HG02763 (cell line): ENCODE data around the gene CDT1.
"Not testable (repeated sequence)": the region's sequence is repeated elsewhere in the genome, so short reads cannot be mapped to it uniquely, and the experiment has no call there.

Experiments
- ATAC-seq: cut with Tn5 transposase; IDR thresholded peaks from one replicate; pipeline ENCODE4 v1.9.1; 2021; ENCODE audit warnings: mild to moderate bottlenecking, moderate library complexity; ENCODE audit not compliant: unreplicated experiment

CDT1 gene

DNA sequence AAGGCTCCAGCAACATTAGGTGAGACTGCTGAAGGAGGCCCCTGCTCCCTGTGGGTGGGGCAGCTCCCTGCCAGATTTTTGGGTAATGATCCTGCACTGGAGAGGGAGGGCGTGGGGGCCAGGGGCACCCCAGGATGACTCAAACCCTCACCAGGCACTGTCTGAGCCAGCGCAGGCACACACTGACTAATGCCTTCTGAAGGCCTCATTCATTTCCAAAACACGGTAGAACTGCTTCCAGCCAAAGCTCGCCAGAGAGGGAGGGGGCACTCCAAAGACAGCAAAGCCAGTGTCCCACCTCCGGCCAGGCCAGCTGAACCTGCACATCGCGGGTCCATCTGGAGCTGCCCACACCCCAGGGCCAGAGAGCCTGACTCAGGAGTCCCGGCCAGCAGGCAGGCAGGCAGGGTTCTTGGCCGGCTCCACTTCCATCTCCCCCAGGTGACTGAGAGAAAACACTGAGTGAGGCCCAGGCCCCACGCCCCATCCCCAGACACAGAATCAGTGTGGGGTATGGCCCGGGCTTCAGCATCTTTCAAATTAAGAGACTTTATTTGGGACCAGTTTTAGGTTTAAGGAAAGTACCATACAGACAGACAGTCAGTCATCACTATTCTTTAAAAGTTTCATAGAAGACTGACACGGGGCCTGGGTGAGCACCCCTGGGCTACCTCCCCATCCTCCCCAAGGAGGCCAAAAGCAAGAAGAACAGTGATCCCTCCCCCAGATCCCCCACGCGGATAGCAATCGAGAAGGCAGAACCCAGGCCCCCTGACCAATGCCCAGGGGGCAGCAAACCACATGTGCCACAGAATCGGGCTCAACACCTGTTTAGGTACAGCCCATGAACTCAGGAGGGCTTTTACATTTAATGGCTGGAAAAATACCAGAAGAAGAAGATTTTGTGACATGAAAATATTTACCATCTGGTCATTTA is 20.9 kb upstream of the CDT1 start:
- no peak for ATAC-seq

DNA sequence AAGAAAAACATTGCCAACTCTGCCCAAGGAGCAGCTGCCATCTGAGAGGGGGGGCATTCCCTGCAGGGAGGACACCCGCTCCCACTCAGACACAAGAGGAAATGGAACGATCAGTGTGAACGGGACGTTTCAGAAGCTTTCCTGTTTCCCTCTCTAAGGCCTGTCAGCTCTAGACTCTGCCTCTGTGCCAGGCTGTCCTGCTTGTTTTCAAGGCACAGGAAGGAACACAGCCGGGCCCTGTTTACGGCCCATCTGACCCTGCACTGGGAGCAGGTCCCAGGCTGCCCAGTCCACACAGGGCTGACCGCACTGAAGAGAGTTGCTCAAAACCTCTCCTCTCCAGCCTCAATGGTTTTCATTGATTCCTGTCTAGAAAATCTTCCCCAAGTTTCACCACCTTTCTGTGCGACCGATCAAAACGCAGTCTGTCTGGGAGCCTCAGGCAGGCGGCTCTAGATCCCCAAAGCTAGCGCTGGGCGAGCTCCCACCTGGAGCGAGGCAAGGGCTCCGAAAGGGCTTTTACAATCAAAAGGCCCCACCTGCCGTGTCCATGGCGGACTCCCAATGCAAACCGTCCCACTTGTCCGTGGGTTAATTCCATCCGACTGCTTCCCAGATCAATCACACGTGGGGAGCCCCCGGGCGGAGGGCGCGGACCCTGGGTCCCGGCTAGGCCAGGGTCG is 20.1 kb upstream of the CDT1 start:
- ATAC-seq: no peak

DNA sequence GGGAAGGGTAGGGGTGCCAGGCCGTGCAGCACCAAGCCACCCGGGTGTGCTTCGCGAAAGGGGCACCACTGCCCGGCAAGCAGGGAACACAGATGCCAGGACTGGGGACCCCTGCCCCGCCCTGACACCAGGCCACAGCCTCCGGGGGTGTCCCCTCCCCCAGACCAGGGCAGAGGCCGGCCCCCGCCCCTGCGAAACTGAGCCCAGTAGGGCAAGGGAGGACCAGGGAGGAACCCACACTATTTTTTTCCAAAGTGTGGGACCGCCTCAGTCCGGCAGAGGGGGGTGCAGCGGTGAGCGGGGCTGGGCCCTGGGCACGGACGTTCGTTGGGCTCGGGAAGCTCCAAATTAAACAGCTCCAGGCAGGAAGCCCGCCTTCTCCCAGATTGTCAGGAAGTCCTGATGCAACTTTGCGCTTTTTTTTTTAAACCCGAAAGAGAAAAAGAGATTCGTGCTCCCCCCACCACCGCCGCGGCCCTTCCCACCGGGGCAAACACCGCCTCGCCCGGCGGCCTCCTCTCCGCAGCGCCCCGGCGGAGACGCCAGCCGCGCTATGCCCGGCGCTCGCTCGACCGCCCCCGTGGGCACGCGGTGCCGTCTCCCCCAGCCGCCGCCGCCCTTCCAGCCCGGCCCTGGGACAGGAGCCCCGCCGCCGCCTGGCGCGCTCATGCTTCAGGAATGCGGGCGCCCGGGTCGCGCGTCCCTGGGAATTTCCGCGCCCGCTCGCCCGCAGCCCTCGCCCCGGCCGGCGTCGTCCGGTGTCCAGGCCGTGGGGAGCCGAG is 19.3 kb upstream of the CDT1 start:
- ATAC-seq: no peak

GRCh38 chr16:88784856-88785105 is 18.8 kb upstream of the CDT1 start:
- no peak for ATAC-seq

DNA sequence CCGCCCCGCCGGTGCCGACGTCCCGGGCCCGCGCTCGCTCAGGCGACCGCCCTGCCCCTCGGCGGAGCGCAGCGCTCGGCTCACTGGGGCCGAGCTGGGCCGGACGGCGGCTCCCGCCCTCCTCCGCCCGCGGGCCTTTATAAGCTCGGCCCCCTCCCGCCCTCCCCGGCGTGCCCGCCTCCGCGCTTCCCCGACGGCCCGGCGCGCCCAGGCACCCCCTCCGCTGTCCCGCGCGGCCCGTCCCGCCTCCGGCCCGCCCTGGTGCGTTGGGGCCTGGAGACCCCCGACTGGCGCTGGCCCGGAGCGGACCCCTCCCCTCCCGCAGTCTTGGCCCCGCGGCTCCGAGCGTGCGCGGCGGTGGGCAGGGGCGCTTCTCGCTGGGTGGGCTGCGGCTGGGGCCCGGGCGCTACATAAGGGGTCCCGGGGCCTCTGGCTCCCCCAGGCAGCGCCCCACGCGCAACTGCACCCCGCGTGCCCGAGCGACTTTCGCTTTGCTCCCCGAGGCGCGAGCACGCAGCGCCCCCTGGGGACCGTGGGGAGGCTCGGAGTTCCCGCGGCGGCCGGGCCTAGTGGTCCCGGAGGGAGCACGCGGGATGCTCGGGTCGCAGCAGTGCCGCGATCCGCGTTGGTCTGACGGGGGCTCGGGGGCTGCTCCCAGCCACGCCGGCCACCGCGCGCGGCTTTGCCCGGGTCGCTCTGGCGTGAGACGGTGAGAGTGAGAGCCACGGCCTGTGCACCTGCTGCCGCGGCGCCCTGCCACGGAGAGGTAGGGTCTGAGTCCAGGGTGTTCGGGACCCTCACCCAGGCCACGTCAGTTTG is 18.3 kb upstream of the CDT1 start, which contains the start of gene PIEZO1:
Gene PIEZO1, minus strand, starts transcription at position 115 of the 819 bp plus-strand sequence. CDS start 256 bp downstream, outside the sequence.
- no peak for ATAC-seq

GRCh38 chr16:88787579-88788314 is 15.8 kb upstream of the CDT1 start:
- no peak for ATAC-seq

GRCh38 chr16:88788749-88789148 is 14.8 kb upstream of the CDT1 start:
- ATAC-seq: not testable (repeated sequence)

- no peak for ATAC-seq
Measured at GRCh38 chr16:88789594-88789993, 14.0 kb upstream of the CDT1 start.

DNA sequence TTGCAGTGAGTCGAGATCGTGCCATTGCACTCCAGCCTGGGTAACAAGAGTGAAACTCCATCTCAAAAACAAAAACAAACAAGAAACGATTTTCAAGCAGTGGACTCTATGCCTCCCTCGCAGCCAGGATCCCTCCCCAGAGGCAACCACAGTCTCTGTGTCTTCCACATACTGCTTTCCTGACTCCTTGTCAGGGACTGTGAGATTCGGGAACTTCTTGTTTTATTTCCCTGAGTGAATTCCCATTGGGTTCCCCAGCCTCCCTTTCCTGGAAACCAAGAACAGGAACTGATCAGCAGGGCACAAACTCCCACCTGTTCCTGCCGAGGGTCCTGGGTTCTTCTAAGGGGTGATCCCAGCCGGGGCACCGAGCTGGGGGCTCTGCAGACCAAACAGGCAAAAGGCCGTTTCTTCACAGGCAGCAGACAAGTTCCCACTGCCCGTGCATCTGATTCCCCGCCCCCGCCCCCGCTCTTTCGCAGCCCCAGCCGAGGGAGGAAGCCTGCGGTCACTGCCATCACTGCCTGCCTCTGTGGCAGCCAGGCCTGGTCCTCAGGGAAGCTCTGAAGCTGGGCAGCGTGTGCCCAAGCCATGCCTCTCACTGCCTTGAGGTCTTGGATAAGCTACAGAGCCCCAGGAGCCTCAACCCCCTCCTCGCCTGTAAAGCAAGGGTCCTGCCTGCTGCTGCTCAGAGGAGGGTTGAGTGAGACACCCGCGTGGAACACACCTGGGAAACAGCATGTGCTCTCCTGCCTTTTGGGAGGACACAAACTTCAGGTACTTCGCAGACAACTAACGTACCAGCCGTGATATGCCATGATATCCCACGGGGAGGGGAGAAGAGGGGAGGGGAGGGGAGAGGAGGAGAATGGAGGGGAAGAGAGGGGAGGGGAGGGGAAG is 13.0 kb upstream of the CDT1 start:
- ATAC-seq: no peak

- no peak for ATAC-seq
Measured at GRCh38 chr16:88792078-88792550, 11.5 kb upstream of the CDT1 start.

DNA sequence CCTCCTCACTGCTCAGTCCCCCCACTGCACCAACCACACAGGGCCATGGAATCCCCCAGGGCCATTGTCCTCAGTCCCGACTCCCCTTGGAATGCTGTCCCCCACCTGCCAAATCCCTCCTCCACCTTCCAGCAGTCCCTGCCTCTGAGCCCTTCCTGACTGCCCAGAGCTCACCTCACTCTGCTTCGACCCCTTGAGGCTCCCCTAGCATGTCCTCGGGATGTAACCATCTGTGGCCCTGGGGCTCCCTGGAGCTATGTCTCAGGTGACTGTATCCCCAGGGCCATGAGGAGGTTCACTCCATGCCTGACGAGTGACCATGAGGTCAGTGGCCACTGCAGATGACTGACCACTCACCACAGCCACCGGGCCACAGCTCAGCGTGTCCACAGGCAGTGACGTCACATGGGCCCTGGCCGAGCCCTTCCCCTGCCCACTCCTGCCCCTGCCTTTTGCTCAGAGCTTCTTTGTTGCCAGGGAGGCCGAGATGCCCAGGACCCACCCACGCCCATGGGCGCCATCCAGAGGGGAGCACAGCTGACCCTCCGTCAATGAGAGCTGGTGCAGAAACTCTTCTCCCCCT is 10.8 kb upstream of the CDT1 start:
- no peak for ATAC-seq

DNA sequence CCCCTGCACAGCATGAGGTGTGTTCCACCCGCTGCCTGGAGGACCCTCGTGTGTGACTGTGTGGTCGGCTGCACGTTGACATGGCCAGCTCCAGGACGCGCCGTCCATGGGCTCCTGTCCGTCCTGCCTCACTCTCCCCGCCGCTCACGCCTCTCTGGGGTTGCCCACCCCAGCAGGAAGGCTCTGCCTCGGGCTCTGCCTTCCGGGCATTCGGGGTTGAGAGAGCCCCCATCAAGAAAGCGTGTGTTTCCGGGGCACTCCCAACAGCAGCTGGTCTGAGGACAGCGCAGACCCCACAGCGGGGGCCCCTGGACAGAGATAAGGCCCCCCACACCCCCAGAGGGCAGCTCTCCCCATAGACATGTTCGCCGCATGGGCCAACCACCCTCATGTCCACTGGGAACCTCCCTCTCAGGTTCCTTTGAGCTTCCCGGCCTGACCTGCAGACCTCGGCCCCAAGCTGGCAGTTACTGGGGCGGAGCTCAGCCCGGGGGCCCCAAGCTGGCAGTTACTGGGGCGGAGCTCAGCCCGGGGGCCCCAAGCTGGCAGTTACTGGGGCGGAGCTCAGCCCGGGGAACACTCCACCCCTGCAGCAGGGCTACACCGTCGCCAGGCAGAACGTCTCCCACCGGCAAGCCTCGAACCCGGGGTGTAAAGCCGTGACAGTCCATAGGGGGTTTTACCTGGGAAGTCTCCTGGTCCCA is 10.2 kb upstream of the CDT1 start:
- ATAC-seq: no peak

DNA sequence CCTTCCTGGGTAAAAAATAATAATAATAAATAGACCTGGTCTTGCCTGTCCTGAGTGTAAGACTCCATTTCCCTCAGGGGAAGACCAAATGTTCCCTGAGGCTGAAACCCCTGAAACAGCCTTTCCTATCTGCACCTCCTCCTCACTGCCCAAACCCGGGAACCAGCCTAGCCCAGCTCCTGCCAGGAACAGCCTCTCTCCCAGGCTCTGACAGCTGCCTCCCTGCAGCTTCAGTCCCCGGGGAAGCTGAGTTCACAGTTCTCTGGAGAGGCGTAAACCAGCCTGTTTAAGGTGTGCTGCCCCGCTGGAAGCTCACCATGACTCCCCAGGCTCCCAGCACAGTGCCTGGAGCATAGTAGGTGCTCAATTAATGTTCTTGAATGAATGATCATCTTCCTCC is 7.3 kb upstream of the CDT1 start:
- no peak for ATAC-seq

DNA sequence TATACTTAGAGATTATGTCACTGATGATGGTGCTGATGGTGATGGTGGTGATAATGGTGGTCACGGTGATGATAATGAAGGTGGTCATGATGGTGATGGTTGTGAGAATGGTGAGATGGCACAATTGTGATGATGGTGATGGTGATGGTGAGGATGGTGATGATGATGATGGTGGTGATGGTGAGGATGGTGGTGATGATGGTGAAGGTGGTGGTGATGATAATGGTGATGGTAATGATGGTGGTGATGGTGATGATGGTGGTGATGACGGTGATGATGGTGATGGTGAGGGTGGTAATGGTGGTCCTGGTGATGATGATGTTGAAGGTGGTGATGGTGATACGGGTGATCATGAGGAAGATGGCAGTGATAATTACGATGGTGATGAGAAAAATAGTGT is 5.5 kb upstream of the CDT1 start:
- no peak for ATAC-seq

DNA sequence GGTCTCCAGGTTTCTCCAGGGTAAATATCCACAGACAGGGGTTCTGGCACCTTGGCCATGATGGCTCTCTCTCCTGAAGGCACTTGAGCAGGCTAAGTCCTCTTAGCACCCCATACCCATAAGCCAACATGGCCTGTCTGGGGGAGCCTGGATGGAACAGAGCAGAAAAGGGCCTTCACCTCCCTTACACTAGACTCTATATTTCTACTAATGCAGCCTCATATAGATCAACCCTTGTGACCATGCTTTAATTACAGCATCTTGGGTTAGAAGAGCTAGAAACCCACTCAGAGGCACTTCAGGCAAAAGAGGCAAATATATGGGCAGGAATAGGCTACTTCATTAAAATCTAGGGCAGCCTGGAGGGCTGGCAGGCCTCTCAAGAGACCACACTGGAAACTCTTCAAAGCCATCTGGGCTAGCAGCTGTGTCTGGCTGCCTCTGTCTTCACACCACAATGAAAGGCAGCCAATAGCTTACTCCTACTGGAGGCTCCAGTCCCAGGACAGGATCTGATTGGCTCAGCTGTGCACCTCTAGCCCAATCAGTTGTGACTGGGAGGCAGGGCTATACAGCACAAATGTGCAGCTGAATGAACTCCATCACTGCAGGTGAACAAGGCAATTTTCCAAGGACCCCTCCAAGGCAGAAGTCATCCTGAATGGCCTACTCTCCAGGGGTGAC is 4.7 kb upstream of the CDT1 start:
- no peak for ATAC-seq

- ATAC-seq: no peak
Measured at GRCh38 chr16:88799569-88800276, 3.9 kb upstream of the CDT1 start.

DNA sequence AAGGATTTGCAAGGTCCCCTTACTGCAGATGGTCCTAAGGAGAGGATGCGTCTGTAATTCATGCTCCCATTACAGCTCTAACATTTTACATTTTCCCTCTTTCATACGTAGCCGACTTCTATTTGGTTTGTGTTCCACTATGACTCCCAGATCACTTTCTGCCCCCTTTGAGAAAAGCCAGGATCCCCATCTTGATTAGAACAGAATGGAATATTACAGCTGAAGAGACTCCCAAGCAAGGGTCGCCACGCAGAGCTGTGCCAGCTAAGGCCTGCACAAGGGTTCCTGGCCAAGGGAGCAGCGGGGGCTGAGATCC is 3.4 kb upstream of the CDT1 start:
- no peak for ATAC-seq
